Measurements from ENCODE around the gene LTBR.

DNA sequence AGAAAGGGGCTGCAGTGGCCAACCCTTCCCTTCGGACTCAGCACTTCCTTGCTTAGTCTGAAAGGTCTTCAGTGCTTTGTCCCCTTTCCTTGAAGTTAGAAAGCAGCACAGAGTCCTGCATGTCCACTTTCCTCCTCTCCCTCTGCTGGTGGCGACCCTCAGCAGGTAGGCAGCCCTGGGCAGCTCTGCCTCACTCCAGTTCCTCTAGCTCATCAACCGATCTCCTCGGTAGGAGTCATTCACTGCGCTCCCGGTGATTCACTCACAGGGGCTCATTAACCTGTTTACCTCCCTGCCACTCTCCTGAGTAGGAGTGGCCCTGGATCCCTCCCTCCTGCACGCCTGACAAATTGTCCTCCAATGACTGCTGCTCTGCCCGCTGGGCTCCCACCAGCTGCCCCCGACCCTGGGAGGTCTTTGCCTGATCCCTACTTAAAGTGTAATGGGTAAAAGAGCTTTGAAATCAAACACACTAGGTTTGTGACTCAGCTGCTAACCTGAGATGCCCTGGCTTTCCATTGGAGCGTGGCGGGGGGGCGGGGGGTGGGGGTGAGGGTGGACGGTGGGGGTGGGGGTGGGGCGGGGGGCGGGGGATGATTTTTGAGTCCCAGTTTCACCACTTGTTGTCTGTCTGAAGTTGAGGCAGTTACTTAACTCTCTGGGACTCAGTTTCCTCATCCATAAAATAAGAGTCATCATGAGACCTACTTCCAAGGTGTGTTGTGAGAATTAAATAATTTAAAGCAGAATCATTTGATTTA lies 12.8 kb upstream of the LTBR start:
- TF ChIP-seq EZH2 (IDR thresholded peaks at IDR 0.05) = no peak
- no peak for TF ChIP-seq FOXP2 (optimal IDR thresholded peaks at IDR 0.05; ENCODE audit: control extremely low read depth, extremely low read length, insufficient read depth)
- TF ChIP-seq POLR2AphosphoS5 (IDR thresholded peaks at IDR 0.05; ENCODE audit: borderline replicate concordance, low read depth, low read length) = no peak

All from SK-N-MC (cell line).